Inferior parietal cortex (tissue), 1 donor: ENCODE measurements around the gene TMEM253.

Experiments used
- DNase-seq: peaks from one replicate; pipeline ENCODE4 v3.0.0-alpha.2; 2016; ENCODE audit errors: extremely low spot score

TMEM253 gene

DNA sequence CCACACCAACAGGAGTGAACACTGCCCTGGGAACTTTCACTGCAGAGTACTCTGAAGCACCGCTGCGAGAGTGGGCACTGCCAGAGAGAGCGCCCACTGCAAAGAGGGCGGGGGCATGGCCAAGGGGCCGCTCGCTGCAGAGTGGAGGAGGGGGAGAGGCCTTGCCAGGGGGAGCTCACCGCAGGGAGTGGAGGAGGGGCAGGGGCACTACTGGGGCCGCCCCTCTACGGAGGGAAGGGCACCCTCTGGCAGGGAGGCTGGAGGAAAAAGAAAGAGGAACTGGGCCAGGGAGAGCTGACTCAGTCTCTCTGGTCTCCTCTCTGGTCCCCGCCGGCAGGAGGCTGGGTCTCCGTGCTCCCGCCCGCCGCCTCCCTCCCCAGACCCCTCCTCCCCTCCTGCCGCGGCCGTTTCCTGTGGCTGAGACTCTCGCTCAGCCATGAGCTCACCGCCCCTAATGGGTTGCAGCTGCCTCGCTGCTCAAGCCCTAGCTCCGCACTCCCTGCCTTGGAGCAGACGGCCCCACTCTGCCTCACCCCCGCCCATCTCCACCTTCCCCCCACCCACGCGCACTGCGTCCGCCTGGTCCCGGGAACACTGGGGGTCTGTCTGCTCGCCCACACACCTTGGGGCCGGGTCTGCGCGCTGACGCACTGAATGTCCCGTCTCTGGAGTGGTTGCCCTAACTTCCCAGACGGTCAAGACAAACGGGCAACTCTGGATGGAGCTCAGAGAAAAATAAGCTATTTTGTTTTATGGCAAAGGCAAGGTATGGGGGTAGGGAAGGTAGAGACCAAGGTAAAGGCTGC is 29.4 kb upstream of the TMEM253 start:
- peak; percentile 25 for DNase-seq

DNA sequence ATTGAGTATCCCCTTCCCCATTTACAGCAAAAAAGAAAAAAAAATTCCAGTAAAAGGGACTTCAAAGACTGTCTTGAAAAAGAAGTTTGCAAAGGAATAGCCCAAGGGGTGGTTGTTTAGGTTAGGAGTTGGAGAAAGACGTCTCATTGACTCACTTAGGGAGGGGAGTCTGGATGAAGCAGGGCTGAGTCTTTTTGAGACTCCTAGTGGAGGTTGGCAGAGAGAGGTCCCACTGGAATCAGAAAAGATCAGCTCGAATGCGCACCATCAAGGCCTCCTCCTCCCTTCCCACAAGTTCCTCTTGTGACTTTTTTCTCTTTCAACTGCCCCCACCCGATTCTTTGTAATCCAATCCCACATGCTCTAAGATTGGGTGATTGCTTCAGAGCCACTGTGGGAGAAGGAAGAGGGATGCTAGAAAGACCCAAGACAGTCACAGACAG is 28.8 kb upstream of the TMEM253 start:
- no peak for DNase-seq

DNA sequence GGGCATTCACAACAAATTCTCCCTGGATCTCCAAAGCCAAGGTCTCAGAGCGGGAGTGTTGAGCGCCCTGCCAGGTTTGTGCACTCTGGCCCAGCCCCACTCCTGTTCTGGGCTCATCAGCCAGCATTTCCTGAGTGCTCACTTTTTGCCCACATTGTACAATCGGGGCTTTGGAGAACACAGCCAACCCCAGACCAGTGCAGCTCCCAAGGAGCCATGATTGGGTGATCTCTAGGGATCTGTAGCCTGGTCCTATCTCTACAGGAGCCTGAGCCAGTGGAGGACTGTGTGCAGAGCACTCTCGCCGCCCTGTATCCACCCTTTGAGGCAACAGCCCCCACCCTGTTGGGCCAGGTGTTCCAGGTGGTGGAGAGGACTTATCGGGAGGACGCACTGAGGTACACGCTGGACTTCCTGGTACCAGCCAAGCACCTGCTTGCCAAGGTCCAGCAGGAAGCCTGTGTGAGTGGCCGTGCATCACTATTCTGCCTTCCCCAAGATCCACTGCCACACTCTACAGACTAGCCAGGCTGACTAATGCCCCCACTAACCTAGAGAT is 28.0 kb upstream of the TMEM253 start:
- DNase-seq, result no peak

DNA sequence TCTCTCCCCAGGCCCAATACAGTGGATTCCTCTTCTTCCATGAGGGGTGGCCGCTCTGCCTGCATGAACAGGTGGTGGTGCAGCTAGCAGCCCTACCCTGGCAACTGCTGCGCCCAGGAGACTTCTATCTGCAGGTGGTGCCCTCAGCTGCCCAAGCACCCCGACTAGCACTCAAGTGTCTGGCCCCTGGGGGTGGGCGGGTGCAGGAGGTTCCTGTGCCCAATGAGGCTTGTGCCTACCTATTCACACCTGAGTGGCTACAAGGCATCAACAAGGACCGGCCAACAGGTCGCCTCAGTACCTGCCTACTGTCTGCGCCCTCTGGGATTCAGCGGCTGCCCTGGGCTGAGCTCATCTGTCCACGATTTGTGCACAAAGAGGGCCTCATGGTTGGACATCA is 26.9 kb upstream of the TMEM253 start:
- no peak for DNase-seq

DNA sequence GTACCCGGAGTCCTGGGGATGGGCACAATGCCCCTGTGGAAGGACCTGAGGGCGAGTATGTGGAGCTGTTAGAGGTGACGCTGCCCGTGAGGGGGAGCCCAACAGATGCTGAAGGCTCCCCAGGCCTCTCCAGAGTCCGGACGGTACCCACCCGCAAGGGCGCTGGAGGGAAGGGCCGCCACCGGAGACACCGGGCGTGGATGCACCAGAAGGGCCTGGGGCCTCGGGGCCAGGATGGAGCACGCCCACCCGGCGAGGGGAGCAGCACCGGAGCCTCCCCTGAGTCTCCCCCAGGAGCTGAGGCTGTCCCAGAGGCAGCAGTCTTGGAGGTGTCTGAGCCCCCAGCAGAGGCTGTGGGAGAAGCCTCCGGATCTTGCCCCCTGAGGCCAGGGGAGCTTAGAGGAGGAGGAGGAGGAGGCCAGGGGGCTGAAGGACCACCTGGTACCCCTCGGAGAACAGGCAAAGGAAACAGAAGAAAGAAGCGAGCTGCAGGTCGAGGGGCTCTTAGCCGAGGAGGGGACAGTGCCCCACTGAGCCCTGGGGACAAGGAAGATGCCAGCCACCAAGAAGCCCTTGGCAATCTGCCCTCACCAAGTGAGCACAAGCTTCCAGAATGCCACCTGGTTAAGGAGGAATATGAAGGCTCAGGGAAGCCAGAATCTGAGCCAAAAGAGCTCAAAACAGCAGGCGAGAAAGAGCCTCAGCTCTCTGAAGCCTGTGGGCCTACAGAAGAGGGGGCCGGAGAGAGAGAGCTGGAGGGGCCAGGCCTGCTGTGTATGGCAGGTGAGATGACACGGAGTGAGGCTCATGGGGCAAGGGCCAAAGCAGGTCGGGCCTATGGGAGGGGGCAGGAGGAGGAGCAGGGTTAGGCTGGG is 26.2 kb upstream of the TMEM253 start:
- DNase-seq, result no peak

DNA sequence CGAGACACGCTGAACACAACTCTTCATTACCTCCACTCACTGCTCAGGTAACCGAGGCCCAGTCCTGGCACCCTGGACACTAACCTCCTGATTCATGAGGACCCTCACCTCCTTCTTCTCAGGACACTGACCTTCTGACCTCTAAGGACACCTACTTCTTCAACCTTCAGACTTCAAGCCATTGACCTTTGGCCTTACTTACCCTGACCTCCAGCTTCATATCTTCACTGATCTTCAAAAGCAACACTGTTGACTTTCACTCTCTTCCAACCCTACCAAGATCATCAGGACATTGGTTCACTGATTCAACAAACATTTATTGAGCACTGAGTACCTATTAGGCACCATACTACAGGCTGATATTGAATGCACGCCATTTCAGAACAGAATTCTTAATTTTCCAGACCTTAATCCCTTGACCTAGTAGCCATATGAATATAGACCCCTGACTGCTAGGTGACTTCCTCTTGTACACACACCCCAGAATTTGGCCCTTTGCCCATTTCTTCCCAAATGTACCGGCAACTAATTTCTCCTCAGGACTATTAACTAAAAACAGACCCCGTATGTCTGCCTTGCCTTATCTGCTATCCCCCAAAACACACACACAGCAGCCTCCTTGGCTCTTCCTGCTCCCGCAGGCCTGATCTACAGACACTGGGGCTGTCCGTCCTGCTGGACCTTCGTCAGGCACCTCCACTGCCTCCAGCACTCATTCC is 25.0 kb upstream of the TMEM253 start:
- DNase-seq, result no peak

DNA sequence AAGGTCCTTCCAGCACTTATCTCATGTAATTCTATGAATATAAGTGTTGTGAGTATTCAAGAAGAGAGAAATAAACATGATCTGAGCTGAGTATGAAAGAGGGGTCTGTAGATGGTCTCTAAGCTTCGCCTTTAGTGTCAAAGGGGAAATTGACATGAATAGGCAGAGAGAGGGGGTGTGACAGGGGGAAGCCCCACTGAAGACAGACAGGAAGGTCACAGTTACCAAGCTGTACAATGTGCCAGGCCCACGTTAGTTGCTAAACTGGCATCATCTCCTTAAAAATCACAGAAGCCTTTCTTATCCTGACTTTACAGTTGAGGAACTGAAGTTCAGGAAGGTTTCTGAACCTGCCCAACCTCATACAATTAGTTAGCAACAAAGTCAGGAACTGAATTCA is 23.2 kb upstream of the TMEM253 start:
- DNase-seq, result no peak

DNA sequence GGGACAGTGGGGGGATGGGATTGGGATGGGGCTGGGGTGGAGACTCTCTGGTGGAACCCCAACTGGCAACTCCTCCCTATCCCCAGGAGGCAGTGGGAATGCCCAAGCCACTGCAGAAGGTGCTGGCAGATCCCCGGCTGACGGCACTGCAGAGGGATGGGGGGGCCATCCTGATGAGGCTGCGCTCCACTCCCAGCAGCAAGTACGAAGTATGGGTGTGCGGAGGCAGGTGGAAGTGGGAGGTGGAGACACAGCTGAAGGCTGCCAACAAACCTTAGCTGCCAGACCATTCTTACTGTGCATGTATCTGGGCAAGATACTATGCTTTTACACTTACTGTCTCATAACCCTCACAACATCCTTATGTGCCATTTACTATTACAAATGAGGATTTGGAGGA is 22.6 kb upstream of the TMEM253 start:
- peak; percentile 33 for DNase-seq

DNA sequence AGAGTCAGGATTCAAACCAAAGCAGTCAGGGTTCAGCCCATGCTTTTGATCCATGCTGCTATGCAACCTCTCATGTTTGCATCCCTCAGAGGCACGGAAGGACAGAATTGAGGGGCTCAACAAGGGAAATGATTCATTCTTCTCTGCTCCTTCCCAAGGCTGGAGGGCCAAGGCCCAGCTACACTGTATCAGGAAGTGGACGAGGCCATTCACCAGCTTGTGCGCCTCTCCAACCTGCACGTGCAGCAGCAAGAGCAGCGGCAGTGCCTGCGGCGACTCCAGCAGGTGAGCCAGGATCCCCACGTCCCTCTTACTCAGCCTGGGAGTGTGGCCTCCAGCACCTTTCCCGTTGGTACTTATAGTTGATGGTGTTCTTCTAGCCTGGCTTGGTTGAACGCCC is 22.1 kb upstream of the TMEM253 start:
- no peak for DNase-seq

DNA sequence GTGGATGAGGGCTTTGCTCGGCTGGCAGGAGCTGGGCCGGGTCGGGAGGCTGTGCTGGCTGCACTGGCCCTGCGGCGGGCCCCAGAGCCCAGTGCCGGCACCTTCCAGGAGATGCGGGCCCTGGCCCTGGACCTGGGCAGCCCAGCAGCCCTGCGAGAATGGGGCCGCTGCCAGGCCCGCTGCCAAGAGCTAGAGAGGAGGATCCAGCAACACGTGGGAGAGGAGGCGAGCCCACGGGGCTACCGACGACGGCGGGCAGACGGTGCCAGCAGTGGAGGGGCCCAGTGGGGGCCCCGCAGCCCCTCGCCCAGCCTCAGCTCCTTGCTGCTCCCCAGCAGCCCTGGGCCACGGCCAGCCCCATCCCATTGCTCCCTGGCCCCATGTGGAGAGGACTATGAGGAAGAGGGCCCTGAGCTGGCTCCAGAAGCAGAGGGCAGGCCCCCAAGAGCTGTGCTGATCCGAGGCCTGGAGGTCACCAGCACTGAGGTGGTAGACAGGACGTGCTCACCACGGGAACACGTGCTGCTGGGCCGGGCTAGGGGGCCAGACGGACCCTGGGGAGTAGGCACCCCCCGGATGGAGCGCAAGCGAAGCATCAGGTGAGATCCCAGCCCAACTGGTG is 19.2 kb upstream of the TMEM253 start:
- no peak for DNase-seq

DNA sequence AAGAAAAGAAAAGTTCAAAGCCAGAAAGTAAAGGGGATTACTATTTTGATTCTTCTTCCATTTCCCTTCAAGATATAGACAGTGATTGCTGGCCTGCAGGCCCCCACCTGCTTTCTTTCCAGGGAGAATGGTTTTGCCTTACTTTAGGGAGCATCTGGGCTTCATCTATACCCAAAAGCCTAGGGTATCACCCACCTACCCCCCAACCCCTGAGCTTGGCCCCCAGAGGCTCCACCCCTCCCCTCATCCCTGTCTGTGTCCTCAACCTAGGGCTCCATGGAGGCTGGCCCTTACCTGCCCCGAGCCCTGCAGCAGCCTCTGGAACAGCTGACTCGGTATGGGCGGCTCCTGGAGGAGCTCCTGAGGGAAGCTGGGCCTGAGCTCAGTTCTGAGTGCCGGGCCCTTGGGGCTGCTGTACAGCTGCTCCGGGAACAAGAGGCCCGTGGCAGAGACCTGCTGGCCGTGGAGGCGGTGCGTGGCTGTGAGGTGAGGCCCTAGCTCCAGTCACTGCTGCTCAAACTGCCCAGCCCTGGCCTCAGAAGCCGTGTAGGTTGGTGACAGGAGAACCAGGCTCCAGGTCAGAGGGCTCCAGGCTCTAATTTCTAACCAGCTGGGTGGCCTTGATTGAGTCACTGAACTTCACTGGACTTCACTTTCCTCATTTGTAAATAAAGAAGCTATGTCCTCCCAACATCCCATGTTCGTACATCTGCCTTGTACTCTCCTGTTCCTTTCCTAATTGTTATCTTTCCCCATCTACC is 17.1 kb upstream of the TMEM253 start:
- DNase-seq, result no peak

DNA sequence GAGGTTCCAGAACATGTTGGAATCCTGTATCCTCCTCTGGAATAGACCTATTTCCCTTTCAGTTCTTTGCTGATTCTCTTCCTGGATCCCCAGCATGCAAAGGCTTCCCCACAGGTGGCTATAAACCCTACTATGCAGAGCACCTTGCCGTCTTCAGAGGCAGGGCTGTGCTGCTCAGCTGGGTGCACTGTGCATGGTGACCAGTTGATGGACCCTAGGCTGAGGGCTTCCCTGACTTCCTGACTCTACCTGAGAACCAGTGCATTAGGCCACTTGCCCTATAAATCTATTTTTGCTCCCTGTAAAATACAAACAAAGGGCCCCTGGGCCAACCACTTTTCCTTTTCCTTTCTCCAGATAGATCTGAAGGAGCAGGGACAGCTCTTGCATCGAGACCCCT is 16.5 kb upstream of the TMEM253 start:
- no peak for DNase-seq

DNA sequence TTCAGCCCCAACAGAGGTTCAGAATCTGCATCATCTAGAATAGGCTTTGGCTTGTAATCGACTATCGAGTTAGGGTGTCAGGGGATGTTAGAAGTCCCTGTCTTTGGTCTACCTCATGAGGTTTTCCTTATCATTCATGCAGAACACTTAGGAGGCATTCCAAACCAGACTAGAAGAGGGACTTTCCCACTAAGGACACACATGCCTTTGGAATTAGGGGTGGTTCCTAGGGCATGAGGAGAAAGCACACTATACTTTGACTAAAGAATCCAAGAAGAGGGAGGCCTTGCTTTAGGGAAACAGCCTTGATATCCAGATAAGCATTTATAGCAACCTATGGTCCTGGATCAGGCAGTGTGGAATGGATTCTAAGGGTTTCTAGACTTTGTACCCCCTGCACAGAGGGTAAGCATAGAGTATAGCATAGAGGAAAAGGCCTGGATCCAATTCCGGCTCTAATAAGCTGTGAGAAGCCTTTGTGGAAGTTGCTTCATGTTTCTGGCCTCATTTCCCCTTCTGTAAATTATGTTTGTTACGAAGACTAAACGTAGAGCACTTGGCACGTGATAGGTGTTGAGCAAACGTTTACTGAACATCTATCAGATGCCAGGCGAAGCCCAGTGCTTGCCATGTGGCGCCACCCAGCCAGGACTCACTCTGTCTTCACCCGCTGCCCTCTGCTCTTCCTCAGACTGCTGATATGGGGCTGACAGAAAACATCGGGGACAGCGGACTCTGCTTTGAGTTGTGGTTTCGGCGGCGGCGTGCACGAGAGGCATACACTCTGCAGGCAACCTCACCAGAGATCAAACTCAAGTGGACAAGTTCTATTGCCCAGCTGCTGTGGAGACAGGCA is 15.6 kb upstream of the TMEM253 start:
- DNase-seq, result no peak

DNA sequence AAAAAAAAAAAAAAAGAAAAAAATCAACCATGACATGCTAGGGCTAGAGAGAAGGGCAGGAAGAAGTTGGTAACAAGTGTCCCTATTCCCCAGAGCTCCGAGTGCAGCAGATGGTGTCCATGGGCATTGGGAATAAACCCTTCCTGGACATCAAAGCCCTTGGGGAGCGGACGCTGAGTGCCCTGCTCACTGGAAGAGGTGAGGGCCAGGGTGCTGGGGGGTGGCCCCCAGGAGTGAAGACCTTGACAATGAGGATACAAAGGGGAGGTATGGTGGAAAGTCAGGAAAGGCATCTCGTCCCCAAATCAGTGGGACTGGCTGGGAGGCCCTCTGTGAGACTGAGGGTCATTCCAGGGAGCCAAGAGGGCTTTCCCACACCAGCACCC is 14.0 kb upstream of the TMEM253 start:
- no peak for DNase-seq

DNA sequence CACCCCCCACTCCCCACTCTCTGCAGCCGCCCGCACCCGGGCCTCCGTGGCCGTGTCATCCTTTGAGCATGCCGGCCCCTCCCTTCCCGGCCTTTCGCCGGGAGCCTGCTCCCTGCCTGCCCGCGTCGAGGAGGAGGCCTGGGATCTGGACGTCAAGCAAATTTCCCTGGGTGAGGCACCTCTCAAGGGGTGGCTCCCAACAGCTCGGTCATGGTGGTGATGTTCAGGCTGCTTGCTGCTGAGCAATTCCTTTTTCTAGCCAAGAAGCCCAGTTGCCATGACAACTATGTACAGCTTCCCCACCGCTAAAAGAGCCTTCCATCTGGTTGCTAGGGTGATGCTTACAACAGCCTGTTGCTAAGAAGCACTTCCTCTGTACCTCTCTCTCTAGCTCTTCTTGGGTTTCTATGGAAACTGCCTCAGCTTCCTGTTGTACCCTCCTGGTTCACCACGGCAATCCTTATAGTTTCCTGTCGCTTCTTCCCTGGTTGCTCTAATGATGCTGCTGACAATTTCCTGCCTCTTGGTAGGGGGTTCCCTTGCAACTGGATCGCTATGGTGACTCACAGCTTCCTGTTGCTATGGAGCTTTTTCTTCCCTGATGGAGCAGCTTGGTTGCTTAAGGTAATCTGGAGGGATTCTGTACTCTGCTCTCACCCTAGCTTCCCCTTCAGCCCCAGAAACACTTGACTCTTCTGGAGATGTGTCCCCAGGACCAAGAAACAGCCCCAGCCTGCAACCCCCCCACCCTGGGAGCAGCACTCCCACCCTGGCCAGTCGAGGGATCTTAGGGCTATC is 13.4 kb upstream of the TMEM253 start:
- DNase-seq, result peak; percentile 71

DNA sequence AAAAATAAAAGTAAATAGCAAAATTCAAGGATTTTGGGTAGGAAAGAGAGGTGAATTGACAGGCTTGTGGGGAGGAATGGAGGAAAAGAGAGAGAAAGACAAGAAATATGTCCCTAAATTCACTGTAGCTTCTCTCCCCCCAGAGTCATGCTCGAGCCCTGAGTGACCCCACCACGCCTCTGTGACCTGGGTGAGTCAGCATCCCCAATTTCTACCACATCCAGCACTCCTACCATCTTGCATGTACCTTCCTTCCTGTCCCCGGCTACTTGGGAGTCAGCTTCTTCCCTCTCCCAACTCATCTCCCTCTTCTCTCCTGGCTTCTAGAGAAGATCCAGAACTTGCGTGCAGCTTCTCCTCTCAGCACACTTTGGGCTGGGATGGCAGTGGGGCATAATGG is 12.2 kb upstream of the TMEM253 start:
- no peak for DNase-seq

DNA sequence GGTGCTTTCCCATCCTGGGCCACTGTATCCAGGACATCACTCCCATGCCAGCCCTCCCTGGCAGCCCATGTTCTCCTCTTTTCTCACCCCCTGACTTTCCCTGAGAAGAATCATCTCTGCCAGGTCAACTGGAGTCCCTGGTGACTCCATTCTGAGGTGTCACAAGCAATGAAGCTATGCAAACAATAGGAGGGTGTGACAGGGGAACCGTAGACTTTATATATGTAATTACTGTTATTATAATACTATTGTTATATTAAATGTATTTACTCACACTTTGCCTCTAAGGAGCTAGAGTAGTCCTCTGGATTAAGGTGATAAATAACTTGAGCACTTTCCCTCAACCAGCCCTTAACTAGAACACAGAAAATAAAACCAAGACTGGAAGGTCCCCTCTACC is 11.6 kb upstream of the TMEM253 start:
- no peak for DNase-seq

DNA sequence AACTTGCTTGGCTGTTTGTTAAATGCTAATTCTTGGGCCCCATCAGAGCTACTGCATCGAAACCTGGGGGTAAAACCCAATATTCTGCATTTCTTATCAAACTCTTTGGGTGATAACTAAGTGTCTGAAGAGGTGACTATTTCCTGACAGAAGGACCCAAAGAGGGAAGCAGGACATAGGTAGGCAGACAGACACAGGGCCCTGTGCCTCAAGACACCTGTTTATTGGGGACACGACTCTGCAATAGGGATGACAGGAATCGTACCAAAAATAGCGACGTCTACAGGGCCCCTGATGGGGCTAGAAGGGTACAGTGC is 11.0 kb upstream of the TMEM253 start:
- no peak for DNase-seq
